ENCODE measurements around the gene SKP2. TPM values are rescaled to one million over a fixed set of nuclear protein-coding genes. Genes with fewer than 3 reads are reported as not detected.

The SKP2 gene
- total RNA-seq, result 33.0 and 56.8 TPM in 2 replicates

GRCh38 chr5:36151434-36152323 lies at the start of gene SKP2, which contains the start of gene LMBRD2:
TSS of gene SKP2 (plus strand) at chr5:36152111. CDS start at chr5:36152263, 152 bp downstream.
TSS of gene LMBRD2 (minus strand) at chr5:36151887. CDS start at chr5:36143349, 8,538 bp downstream.

Small RNA genes within 50 kb of the gene (small RNA-seq; reads per million reads assigned to genes)
- gene MIR580 (ENCODE audit: low replicate concordance), result 1.0 reads per million, percentile 46 among the genes with 10 or more reads in this experiment
- not detected for gene RNU6-1305P (ENCODE audit: low replicate concordance)

Other genes with a start within 250 kb of the SKP2 start
- not detected in 2 replicates for gene CAPSL, start 213.5 kb upstream of the SKP2 start, total RNA-seq
- gene UGT3A1, start 160.7 kb upstream of the SKP2 start, total RNA-seq, result not detected in 2 replicates
- not detected in 2 replicates for gene UGT3A2, start 85.2 kb upstream of the SKP2 start, total RNA-seq
- gene LMBRD2, start 224 bp upstream of the SKP2 start, total RNA-seq, result 20.6 and 20.8 TPM in 2 replicates
- 19.5 and 31.3 TPM in 2 replicates for gene NADK2, start 89.8 kb downstream of the SKP2 start, total RNA-seq
- gene RANBP3L, start 149.8 kb downstream of the SKP2 start, total RNA-seq, result under 0.01 TPM in 1 of 2 replicates, not detected in the other

Data from placental pericyte (primary cell).